Astrocyte (in vitro differentiated cells and primary cell): ENCODE data around the gene CYSTM1. TPM values are rescaled to one million over a fixed set of nuclear protein-coding genes. Genes with fewer than 3 reads are reported as not detected.
A peak's percentile ranks its signal among the peaks of the same experiment; 100 is the strongest.

Experiments
- DNase-seq: peaks from one replicate; pipeline ENCODE4 v3.0.0-alpha.2; 2010; ENCODE audit warnings: low read depth
- FAIRE-seq: peaks from 2 replicates; lab custom pipeline; 2011; peaks lifted over from hg19 to GRCh38; lab: Jason Lieb, UNC
- H2AFZ ChIP-seq: 2 replicates; pipeline ENCODE4 v1.6.0; 2012; ENCODE audit warnings: low read depth, low read length, inconsistent platforms
- H3K27ac ChIP-seq: 2 replicates; pipeline ENCODE4 v1.5.1; 2011; ENCODE audit warnings: low read depth, low read length, inconsistent platforms
- H3K27me3 ChIP-seq: 2 replicates; pipeline ENCODE4 v1.6.0; 2011; ENCODE audit warnings: low read length, inconsistent platforms; ENCODE audit not compliant: insufficient read depth
- H3K36me3 ChIP-seq: 2 replicates; pipeline ENCODE4 v1.5.1; 2011; ENCODE audit warnings: low read length, inconsistent platforms; ENCODE audit not compliant: insufficient read depth
- H3K4me1 ChIP-seq: 2 replicates; pipeline ENCODE4 v1.5.1; 2011; ENCODE audit warnings: low read length, inconsistent platforms; ENCODE audit not compliant: insufficient read depth
- H3K4me2 ChIP-seq: 2 replicates; pipeline ENCODE4 v1.6.0; 2012; ENCODE audit warnings: low read length, inconsistent platforms
- H3K4me3 ChIP-seq: 2 replicates; pipeline ENCODE4 v1.5.1; 2011; ENCODE audit warnings: low read depth, mild to moderate bottlenecking, low read length, inconsistent platforms; ENCODE audit not compliant: insufficient read depth
- H3K79me2 ChIP-seq: 2 replicates; pipeline ENCODE4 v1.6.0; 2012; ENCODE audit warnings: mild to moderate bottlenecking, low read length, inconsistent platforms; ENCODE audit not compliant: insufficient read depth
- H3K9ac ChIP-seq: 2 replicates; pipeline ENCODE4 v1.6.0; 2012; ENCODE audit warnings: mild to moderate bottlenecking, low read length, inconsistent platforms
- H3K9me3 ChIP-seq: 2 replicates; pipeline ENCODE4 v1.5.1; 2012; ENCODE audit warnings: low read depth, mild to moderate bottlenecking, low read length, inconsistent platforms; ENCODE audit not compliant: insufficient read depth
- H4K20me1 ChIP-seq: 2 replicates; pipeline ENCODE4 v1.6.0; 2012; ENCODE audit warnings: low read length, inconsistent platforms; ENCODE audit not compliant: insufficient read depth
- H3K27ac Mint-ChIP-seq: one replicate; pipeline ENCODE4 v1.8.0; 2021; ENCODE audit warnings: mild to moderate bottlenecking, mixed read lengths; ENCODE audit not compliant: unreplicated experiment
- H3K27me3 Mint-ChIP-seq: one replicate; pipeline ENCODE4 v1.8.0; 2021; ENCODE audit warnings: low read depth, mixed read lengths; ENCODE audit not compliant: unreplicated experiment
- H3K36me3 Mint-ChIP-seq: one replicate; pipeline ENCODE4 v1.8.0; 2021; ENCODE audit warnings: low read depth, mixed read lengths; ENCODE audit not compliant: unreplicated experiment
- H3K4me1 Mint-ChIP-seq: one replicate; pipeline ENCODE4 v1.8.0; 2021; ENCODE audit warnings: low read depth, mixed read lengths; ENCODE audit not compliant: unreplicated experiment
- H3K4me3 Mint-ChIP-seq: one replicate; pipeline ENCODE4 v1.8.0; 2021; ENCODE audit warnings: mild to moderate bottlenecking, moderate library complexity, mixed read lengths; ENCODE audit not compliant: unreplicated experiment
- H3K9me3 Mint-ChIP-seq: one replicate; pipeline ENCODE4 v1.8.0; 2021; ENCODE audit warnings: mild to moderate bottlenecking, mixed read lengths; ENCODE audit not compliant: unreplicated experiment
- CTCF ChIP-seq: IDR thresholded peaks from 2 replicates; pipeline ENCODE4 v1.5.1; 2011; ENCODE audit warnings: low read depth, mild to moderate bottlenecking, inconsistent platforms, low read length, moderate library complexity; ENCODE audit not compliant: insufficient read depth
- EZH2 ChIP-seq: IDR thresholded peaks from 2 replicates; pipeline ENCODE4 v1.6.1; 2012; ENCODE audit warnings: mild to moderate bottlenecking, low read length, inconsistent platforms; ENCODE audit not compliant: insufficient read depth
- total RNA-seq: library from RNA; stranded (reverse); gene quantifications from 2 replicates; pipeline ENCODE4 v1.2.1, GENCODE V29; 2021

Gene CYSTM1
- total RNA-seq, 1 donor from 2014 or later, result 46.3 TPM

DNA sequence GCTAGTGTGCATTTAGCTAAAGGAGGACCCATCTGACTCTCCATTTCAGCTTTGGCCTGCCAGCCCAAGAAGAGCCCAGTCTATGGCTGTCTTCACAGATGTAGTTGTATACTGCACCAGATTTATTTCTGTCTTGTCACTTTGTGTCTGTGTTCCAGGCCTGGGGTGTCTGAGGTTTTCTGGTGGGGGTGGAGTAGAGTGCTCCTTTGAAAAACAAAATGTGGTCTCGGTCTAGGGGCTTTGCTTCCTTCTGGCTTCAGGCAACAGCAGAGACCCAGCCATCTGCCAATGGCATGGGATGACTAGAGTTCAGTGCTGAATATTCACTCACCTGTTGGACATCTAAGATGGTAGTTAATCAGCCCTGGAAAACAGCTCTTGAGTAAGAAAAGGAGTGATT is 38.4 kb upstream of the CYSTM1 start:
- TF ChIP-seq CTCF (no peak), EZH2 (no peak)
- FAIRE-seq, result no peak
- Histone ChIP-seq H3K4me2 (no peak overlapping the region), H3K4me3 (no peak overlapping the region), H3K9ac (no peak overlapping the region), H3K27ac (no peak overlapping the region), H4K20me1 (peaks cover 41% of the 10 kb centered on the region), H3K79me2 (no peaks in the 10 kb centered on the region), H2AFZ (no peak overlapping the region), H3K36me3 (no peaks in the 10 kb centered on the region), H3K9me3 (no peaks in the 10 kb centered on the region), H3K27me3 (no peaks in the 10 kb centered on the region), H3K4me1 (peaks cover 10% of the 10 kb centered on the region)
- Mint-ChIP-seq H3K4me1 (peaks cover 15% of the 10 kb centered on the region), H3K27ac (no peak overlapping the region), H3K4me3 (no peak overlapping the region), H3K36me3 (no peaks in the 10 kb centered on the region), H3K27me3 (peaks cover 17% of the 10 kb centered on the region), H3K9me3 (peaks cover 2% of the 10 kb centered on the region)
- DNase-seq, result no peak

DNA sequence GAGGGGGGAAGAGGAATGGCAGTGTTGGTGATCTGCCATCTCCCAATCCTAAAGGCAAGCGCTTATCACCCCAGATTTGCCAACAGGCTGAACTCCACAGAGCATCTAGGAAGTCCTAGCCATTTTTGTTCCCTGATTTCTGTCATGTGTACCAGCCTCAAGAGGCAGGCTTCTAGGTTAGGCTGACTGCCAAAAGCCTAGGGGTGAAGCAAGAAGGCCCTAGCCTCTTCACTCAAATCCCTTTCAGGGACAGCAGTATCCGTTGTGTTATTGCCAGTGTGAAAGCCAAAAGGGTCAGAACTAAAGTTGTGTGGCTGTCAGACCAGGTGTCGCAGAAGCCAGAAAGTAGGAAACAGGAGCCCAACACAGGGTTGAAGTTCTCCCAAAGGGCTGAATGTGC is 34.6 kb upstream of the CYSTM1 start:
- no peak overlapping the region for H3K27ac ChIP-seq
- peaks cover 2% of the 10 kb centered on the region for H3K79me2 ChIP-seq
- DNase-seq (no peak), FAIRE-seq (no peak)
- H3K4me1 ChIP-seq, result no peaks in the 10 kb centered on the region
- TF ChIP-seq CTCF (no peak), EZH2 (no peak)
- Mint-ChIP-seq H3K27me3 (peaks cover 44% of the 10 kb centered on the region), H3K36me3 (no peaks in the 10 kb centered on the region), H3K4me1 (no peaks in the 10 kb centered on the region), H3K9me3 (peaks cover 2% of the 10 kb centered on the region), H3K4me3 (no peak overlapping the region), H3K27ac (no peak overlapping the region)
- peaks cover 68% of the 10 kb centered on the region for H4K20me1 ChIP-seq
- H3K4me2 ChIP-seq, result no peak overlapping the region
- H3K9me3 ChIP-seq, result no peaks in the 10 kb centered on the region
- H3K4me3 ChIP-seq, result no peak overlapping the region
- H3K27me3 ChIP-seq, result no peaks in the 10 kb centered on the region
- H2AFZ ChIP-seq, result no peak overlapping the region
- no peak overlapping the region for H3K9ac ChIP-seq
- no peaks in the 10 kb centered on the region for H3K36me3 ChIP-seq

GRCh38 chr5:140141241-140141640 is 33.7 kb upstream of the CYSTM1 start:
- peaks cover 2% of the 10 kb centered on the region for H3K79me2 ChIP-seq
- no peak overlapping the region for H3K27ac ChIP-seq
- DNase-seq (peak; percentile 34), FAIRE-seq (no peak)
- no peaks in the 10 kb centered on the region for H3K36me3 Mint-ChIP-seq
- peaks cover 2% of the 10 kb centered on the region for H3K9me3 Mint-ChIP-seq
- no peaks in the 10 kb centered on the region for H3K4me1 Mint-ChIP-seq
- no peak overlapping the region for H3K4me3 Mint-ChIP-seq
- no peak overlapping the region for H2AFZ ChIP-seq
- H3K27me3 Mint-ChIP-seq, result peaks cover 44% of the 10 kb centered on the region
- H3K27me3 ChIP-seq, result peaks cover 2% of the 10 kb centered on the region
- H4K20me1 ChIP-seq, result peaks cover 74% of the 10 kb centered on the region
- H3K27ac Mint-ChIP-seq, result no peak overlapping the region
- no peaks in the 10 kb centered on the region for H3K36me3 ChIP-seq
- H3K9ac ChIP-seq, result no peak overlapping the region
- H3K4me2 ChIP-seq, result no peak overlapping the region
- no peak for TF ChIP-seq EZH2
- TF ChIP-seq CTCF, result no peak
- no peak overlapping the region for H3K4me3 ChIP-seq
- H3K4me1 ChIP-seq, result no peaks in the 10 kb centered on the region
- no peaks in the 10 kb centered on the region for H3K9me3 ChIP-seq
